GM21737 (cell line): ENCODE results near the gene SCRT2.
"Not testable (repeated sequence)": the region's sequence is repeated elsewhere in the genome, so short reads cannot be mapped to it uniquely, and the experiment has no call there.

Experiments
- ATAC-seq: cut with Tn5 transposase; IDR thresholded peaks from one replicate; pipeline ENCODE4 v1.9.1; 2021; ENCODE audit warnings: mild to moderate bottlenecking, moderate library complexity; ENCODE audit not compliant: unreplicated experiment

The SCRT2 gene

GRCh38 chr20:675453-676314 lies at the start of gene SCRT2:
Gene SCRT2 (minus strand): TSS chr20:675802. CDS start chr20:675601, 201 bp downstream.
- no peak for ATAC-seq

- not testable (repeated sequence) for ATAC-seq
These were observed 49.2 kb upstream of the SCRT2 start for GRCh38 chr20:724797-725196.

DNA sequence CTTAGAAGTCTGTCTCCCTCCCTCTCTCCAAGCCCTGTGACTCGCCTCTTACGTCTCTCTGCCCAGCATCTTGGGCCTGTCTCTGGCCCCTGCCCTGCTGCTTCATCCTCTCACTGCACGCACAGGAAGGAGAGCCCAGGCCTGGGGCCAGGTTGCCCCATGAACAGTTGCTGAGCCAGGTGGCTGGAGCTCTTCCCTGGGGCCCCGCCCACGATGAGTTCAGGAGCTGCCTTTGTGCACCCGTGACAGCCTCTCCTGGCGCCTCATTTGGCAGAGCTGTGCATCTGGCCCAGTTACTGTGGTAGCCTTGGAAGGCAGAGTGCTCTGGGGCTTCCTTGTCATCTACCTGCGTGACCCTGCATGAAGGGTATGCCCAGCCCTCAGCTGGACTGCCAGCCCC lies 48.2 kb upstream of the SCRT2 start:
- ATAC-seq = no peak

GRCh38 chr20:722822-723644 lies 47.4 kb upstream of the SCRT2 start:
- no peak for ATAC-seq

GRCh38 chr20:721876-722275 lies 46.3 kb upstream of the SCRT2 start:
- no peak for ATAC-seq

DNA sequence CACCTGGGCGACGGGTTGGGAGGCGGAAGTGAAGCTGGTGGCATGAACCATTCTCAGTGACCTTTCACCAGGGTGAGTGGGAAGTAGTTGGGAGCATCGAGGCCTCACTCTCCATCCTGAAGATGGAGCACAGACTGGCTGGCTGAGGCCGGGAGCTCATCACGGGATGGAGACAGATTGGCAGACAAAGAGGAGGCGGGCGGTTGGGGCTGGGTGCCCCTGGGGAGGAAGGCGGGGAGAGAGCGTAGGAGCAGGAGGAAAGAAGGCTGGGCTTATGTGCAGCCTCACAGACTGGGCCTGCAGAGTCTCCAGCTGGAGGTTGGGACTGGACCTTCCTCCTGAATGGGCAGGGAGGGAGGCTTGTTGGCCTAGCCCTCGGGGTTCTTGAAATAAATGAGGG lies 44.2 kb upstream of the SCRT2 start:
- no peak for ATAC-seq

- ATAC-seq = no peak
These were observed 43.5 kb upstream of the SCRT2 start for GRCh38 chr20:719068-719467.

GRCh38 chr20:717832-718231 lies 42.2 kb upstream of the SCRT2 start:
- ATAC-seq = no peak

DNA sequence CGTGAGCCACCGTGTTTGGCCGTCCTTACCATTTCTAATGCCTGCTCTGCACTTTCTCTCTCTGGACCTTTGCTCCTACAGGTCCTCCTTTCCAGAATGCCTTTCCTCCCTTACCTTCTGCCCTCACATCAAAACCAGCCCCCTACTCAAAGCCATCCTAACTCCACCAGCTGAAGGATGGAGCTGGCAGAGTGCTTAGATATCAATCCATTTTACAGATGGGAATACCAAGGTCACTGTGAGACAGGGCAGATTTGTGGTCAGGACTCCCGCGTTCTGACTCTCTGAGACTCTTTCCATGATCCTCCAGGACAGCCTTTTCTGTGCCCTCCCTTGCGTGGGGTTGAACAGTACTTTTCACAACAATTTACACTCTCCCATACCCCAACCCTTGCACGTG lies 41.7 kb upstream of the SCRT2 start:
- ATAC-seq = no peak

DNA sequence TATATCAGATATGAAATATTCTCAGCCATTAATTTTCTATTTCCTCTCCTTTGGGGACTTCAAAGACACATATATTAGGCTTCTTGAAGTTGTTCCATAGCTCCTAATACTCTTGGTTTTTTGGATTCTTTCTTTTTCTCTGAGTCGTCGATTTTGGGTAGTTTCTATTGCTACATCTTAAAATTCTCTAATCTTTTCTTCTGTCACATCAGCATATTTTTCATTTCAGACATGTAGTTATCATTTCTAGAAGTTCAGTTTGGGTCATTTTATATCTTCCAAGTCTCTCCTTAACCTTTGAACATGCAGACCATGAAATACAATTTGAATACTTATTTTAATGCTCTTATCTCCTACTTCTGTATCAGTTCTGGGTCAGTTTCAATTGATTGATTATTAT lies 38.9 kb upstream of the SCRT2 start:
- ATAC-seq = no peak

- ATAC-seq = no peak
These were observed 36.0 kb upstream of the SCRT2 start for GRCh38 chr20:711576-711975.

DNA sequence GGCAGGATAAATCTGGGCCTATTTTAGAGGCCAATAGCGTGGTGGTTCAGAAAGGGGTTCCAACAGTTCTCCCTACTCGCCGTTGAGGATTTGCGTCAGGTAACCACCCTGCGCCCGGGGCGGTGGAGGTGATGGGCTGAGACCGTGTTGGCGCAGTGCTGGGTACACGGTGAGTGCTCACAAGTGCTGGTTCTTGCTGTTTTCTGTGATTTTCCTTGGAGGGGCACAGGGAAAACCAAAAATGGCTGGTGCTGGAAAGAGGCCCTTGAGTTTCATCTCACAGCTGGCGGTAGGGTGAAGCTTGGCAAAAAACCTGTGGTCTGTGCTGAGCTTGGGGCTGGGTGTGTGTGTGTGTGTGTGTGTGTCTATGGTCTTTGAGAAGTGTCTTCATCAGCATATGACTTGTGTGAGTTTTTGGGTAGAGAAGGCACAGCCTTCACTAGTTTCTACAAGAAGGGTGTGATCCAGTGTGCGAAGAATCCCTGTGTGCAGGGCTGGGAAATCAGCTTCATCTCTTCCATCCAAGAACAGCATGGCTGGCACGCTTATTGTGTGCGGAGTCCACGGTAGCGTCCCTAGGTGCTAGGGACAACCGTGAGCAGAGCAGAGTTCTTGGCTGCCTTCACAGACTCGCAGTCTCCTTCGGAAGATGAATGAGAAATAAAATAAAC lies 35.3 kb upstream of the SCRT2 start:
- no peak for ATAC-seq

DNA sequence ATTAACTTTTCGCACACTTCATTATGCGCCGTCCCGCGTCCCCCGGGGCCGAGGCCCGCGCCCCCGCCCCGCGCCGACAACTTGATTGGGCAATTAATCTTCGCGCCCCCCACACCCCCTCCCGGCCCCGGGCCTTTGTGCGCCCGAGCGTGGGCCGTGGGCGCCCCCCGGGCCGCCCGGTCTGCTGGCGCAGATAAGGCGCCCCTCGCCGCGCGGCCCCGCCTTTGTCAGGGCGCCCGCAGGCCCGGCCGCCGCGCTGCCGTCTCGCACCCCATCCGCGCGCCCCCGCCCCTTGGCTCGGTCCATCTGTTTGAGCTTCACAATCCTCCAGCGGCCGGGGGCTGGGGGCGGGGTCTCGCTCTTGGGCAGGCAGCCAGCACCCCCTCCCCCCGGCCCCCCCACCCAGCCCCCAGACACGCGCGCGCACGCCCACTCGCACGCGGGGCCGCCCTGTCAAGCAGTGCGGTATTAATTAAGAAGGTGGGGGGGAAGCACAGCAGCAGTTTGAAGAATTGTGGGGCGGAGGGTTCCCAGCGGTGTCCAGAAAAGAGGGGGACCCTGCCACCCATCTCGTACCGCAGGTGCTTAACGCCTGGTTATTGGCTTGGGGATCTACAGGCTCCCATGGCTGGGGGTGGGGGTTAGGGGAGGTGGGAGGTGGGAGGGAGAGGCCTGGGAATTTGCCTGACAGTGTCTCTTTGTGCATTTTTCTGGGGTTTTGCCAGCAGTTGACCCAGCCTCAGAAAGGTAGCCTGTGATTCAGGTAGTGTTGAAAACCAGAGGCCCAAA lies 34.6 kb upstream of the SCRT2 start:
- ATAC-seq = no peak

DNA sequence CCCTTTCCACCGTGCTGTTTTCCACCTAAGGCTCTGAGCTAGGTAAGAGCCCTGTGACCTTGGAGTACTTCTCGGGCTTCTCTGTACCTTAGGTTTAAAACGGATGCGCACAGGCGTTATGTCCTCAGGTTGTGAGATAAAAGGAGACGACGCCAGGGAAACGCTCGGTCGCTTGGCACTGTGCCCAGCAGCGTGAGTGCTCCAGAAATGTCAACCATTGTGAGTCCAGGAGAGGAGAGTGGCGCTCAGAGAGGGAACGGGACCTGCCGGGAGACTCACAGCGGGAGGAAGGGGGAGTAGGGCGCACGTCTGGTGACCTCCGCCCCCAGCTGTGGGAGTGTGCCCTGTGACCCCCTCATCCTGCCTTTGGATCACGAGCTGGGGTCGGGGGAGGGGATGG lies 33.8 kb upstream of the SCRT2 start:
- ATAC-seq = no peak

DNA sequence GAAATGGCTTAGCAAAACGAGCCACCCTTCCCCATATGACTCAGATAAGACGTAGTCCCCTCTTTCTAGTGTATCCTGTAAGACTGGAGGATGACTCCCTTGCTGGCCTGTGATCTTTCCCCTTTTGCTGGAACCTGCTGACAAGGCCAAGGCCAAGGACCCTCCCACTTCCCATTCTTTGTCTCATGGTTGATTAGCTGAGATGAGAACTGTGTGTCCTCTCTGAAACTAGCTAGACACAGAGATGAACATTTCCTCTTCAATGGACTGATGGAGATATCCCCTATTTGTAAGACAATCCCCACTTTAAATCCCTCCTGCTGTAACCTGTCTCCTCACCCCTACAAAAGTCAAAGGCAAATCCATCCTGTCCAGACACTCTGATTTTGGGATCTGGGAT lies 33.4 kb upstream of the SCRT2 start:
- ATAC-seq = no peak

DNA sequence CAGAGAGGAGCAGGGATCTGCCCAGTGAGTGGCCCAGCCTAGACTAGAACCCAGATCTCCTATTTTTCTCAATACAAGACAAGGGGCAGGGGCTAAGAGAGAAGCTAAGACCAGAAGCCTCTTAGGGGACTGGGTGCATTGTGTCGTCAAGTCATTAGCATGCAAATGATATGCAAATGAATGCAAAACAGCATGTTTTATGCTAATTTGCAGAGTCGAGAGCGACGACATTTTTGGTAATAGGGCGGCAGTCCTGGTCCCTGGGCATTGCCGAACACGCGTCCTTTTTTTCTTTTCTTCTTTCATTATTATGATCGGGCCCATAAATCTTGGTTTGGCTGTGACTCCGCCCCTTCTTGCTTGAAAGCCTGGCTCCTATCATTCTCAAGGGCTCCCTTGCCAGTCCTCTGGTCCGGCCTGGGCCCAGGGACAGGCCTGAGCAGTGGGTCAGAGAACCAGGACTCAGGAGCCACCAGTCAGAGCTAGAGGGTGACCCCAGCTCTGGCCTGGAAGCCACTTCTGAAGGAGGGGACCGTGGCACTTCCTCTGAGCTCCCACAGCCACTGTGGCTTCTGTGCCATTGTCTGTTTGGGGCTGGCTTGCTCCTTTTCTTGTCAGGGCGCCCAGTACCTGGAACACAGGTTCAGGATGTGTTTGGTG lies 32.0 kb upstream of the SCRT2 start:
- ATAC-seq = no peak

DNA sequence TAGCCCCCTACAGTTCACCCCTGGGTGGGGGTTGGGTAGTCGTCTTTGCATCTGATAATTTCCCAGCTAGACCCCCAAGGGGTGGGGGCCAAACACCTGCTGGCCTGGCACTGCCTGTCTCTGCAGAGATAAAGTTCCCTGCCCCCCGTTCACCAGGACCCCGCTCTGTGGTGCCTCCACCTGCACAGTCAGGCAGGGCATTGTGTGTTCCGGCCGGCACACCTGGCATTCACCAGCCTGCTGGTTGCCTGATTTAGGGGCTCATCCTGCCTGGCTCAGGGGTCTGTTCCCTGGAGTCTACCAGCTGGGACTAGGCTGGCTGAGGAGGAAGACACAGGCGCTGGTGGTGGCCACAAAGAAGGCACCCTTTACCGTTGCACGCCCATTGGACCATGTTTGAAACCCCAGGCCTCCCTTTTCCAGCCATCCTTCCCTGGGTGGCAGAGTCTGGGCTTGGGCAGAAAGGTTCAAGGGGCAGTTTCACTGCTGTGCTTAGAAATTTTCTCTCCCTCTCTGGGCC lies 30.8 kb upstream of the SCRT2 start:
- no peak for ATAC-seq

DNA sequence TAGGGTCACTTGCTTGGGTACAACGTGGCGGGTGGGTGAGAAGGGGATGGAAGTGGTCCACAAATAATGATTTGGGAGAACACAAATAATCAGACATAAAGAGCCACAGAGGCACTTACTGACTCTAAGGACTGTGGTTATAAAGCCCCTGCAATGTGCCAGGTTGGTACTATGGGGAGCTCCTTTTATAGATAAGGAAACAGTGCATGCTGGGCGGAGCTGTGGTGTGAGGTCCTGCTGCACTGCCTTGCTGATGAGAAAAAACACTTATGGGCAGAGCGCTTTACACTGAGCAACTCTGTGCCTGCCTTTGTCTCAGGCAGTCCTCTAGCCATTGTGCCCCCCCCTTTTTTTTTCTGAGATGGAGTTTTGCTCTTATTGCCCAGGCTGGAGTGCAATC lies 29.1 kb upstream of the SCRT2 start:
- ATAC-seq = no peak

GRCh38 chr20:703426-703825 lies 27.8 kb upstream of the SCRT2 start:
- ATAC-seq = no peak

DNA sequence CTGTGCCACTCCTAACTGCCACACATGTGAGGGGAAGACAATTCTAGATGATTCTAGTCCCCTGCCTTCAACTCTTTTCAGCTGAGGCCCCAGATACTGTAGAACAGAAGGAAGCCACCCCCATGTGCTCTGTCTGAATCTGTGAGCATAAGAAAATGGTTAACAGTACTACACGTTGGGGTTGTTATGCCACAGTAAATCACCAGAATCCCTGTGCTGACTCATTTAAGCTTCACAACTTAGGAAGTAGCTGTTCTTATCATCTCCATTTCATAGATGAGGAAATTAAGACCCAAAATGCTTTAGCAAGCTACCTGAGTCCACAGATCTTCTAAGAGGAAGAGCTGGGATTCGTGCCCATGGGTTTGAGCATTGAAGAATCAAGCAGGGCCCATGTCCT lies 27.4 kb upstream of the SCRT2 start:
- no peak for ATAC-seq
